Fibroblast of the conjunctiva (primary cell): ENCODE data around the gene ACSL1.
"Not testable (repeated sequence)": the region's sequence is repeated elsewhere in the genome, so short reads cannot be mapped to it uniquely, and the experiment has no call there.

Experiments
- DNase-seq: peaks from one replicate; pipeline ENCODE4 v3.0.0-alpha.2; 2010; ENCODE audit warnings: low read depth

Gene ACSL1

DNA sequence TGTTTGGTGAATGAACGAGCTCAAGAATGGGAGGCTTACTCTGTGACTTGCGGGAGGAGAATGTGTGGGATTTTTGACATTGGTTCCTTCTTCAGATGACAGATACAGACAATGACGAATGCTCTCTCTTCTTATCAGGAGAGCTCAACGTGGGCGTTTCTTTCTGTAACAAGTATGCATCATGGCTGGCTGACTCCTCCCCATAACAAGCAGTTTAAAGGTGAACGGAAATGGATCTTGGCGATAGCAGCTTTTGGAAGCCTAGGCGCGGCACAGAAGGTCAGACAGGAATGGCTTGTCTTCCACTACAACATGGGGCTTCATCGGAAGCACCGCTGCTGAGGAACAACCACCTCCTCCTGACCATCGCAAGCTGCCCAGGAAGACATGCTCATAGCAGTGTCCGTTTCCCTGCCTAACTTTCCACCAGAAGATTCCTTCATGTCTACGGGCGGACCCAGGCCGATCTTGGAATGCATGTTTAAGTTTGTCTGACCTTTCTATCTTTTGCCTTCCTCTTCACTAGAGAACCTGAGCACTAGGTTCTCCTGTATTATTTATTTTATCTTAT lies 18.3 kb upstream of the ACSL1 start:
- no peak for DNase-seq

DNA sequence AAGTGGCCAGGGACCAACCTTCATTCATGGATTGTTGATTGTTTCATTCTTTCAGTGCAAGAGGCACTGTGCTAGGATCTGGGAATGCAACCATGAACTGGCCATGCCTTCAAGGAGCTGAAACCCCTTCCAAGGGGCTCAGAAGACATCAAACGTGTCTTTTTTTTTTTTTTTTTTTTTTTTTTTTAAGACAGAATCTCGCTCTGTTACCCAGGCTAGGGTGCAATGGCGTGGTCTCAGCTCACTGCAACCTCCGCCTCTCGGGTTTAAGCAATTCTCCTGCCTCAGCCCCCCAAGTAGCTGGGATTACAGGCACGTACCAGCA lies 13.3 kb upstream of the ACSL1 start:
- DNase-seq = not testable (repeated sequence)

- no peak for DNase-seq
These were observed 12.7 kb upstream of the ACSL1 start for GRCh38 chr4:184838249-184839074.

- DNase-seq = no peak
These were observed 10.8 kb upstream of the ACSL1 start for GRCh38 chr4:184836613-184837012.

DNA sequence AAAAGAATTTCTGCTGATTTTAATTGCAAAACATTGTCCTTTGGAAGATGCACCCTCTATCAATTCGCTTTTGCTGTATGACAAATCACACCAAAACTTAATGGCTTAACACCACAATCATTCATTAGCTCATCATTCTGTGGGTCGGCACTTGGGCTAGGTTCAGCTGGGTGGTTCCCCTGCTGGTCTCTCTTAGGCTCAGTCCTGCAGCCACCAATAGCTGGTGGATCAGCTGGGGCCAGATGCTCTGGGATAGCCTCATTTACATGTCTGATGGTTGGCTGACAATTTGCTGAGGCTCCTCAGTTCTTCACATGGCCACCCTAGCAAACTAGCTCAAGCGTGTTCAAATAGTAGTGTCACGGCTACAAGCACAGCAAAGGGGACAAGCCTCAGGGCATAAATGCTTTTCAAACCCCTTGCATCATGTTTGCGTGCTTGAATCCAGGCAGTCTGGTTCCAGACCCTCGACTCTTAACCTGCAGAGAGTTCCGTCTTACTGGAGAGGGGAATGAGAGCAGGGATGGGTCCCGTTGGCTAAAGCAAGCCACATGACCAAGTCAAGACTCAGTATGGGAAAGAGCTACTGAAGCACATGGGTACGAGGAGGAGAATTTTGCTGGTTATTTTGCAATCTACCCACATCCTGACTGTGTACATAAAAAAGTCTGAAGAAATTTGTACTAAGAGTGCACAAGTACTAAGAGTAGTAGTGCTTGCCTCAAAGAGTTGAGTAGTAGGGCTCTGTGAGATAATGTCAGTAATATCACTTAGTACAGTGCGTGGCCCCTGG lies 7.5 kb upstream of the ACSL1 start:
- DNase-seq = no peak

DNA sequence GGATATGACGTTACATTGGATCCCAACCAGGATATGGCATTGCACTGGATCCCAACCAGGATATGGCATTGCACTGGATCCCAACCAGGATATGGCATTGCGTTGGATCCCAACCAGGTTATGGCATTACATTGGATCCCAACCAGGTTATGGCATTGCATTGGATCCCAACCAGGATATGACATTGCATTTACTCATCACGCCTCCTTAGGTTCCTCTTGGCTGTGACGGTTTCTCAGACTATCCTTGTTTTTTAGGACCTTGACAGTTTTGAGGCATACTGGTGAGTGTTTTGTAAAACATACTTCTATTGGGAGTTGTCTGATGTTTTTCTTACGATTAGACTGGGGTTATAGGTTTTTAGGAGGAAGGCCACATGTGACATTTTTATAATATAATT lies 5.4 kb upstream of the ACSL1 start:
- no peak for DNase-seq

DNA sequence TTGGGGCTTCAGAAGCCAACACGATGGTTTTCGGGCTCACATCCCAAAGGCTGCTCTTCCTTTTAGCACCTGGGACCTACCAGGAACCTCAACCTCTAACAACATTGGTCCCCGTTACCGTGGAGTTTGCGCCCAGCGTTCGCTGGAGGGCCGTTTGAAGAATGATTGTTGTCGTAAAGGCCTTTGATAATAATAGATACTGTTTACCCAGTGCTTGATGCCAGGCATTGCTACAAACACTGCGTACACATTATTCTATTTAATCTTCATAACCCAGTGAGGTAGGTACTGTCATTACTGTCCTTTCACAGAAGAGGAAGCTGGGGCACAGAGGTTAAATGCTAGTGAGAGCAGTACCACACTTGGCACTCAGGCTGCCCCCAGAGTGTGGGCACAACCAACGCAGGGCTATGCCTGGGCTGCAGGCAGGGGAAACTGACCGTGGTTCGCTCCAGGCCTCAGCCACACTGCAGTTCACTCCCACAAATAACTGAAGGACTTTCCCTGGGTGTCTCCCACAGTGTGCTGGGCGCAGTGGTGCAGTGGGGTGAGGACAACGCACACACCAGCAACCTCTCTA lies 1.0 kb upstream of the ACSL1 start:
- DNase-seq = no peak

DNA sequence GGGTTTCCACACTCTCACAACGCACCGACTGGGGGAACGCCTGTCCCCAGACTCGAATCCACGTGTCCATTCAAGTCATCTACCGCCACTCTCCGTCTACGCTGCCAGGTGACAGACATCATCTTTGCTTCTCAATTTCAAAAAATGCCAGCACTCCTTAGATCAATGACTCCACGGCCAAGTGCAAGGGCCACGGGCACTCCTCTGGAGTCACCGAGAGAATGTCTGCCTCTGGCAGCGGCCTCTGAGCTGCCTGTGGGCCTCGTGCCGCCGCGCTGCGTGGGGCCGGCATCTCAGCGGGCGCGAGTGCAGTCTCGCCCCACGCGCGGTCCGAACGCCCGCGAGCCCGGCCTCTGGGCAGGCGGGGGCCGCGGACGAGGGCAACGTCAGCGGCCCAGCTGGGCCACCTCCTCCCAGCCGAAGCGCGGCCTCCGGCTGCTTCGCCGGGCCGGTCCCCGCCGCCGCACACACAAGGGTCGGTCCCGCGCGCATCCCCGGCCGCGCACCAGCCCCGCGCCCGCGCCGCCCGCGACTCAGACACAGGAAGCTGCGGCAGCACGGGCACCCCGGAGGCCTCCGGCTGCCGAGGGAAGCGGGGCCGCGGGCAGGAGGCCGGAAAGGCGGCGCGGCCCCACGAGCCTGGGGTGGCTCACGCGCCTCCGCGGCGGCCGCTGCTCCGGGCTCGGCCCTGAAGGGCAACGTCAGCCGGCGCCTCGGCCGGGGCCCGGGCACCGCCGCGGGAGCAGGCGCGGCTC lies 450 bp downstream of the ACSL1 start:
- no peak for DNase-seq

DNA sequence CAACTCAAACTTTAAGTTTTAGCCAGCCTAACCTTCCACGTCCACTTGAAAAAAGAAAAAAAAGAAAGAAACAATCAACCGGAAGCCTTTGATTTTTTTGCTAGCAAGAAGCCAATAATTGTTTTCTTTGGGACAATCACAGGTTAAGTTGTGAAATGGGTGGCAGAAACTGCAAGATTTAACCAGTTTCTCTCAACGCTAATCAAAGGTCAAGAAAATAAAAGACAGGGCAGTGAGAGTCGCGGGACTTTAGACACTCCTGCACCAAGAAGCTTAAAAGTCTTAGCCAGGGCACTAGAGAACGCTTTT lies 1.0 kb downstream of the ACSL1 start:
- DNase-seq = no peak

- DNase-seq = no peak
These were observed 1.5 kb downstream of the ACSL1 start for GRCh38 chr4:184824081-184824775.

DNA sequence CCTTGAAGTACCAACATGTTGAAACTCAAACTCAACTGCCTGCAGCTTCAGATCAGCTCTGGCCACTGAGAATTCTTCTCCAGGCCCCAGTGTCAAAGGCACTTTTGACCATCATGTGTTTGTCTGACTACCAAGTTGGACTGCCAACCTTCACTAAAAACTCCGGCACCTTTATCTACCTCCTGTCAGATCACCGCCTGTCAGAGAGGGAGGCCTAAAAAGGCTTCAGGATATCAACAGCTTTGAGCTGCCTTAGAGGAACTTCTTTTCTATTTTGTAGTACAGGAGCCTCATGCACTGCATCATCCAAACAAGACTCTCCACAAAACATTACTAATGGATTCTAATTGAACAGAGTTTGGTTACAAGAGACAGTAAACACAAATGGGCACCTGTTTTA lies 2.8 kb downstream of the ACSL1 start:
- no peak for DNase-seq

GRCh38 chr4:184822356-184822755 lies 3.4 kb downstream of the ACSL1 start:
- DNase-seq = no peak

- DNase-seq = no peak
These were observed 4.5 kb downstream of the ACSL1 start for GRCh38 chr4:184821242-184821641.

DNA sequence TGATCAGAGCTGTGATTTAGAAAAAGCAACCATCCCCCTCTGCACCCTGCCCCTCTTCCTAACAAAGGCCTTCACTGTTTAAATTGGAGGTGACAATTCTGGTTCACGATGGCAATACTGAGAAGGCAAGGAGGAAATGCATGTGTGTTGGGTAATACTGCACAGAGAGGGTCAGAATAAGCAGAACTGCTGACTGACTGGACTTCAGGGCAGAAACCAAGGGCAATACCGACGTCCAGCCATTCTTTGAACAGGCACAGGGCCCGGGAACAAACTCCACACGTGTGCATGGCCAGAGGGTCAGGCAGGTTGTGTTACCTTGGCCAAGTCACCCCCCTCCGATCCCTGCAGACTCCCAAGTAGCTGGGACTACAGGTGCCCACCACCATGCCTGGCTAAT lies 6.0 kb downstream of the ACSL1 start:
- no peak for DNase-seq

DNA sequence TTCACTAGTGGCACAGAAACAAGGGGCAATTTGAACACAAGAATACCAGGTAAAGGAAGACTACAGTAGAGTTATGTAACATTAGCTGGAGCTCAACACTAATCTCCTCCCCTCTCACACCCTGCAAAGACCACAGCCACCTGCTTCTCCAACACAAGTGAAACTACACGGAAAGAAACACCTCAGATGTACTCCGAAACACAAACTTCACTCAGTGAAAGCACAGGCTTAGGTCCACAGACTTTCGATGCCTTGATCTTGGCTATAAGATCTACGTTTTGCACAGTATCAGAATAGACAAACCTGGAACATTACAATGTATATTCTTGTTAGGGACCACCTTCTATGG lies 7.6 kb downstream of the ACSL1 start:
- DNase-seq = no peak

DNA sequence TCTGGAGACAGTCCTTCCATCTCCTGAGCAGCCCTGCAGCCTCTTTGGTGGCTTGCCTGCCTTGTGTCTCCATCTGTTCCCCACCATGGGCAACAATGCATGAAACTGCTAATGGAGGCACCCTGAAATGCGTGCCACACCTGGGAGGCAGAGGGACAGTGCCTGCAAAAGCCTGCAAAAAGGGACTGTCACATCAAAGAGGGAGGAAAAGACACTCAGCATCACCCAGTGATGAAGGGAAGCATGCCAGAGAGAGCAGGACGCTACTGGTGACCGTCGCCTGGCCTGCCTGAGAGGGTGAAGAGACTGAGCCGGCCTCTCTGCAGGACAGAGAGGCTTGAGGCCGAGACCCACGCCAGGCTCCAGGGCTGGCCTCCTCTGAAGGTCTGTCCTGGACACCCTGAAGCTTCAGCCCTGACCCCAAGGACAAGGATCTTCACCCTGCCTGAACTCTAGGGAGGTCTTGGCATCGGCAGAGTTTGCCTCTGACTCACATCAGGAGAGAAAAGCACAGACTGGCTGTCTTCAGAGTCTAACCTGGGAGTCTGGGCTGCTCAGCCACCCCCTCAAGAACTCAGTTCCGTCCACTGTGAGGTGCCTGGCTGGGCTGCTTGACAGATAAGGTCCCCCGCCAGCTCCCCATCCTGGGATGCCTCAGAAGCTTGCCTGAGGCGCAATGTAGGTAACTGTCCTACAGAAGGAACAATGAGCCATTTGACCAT lies 8.1 kb downstream of the ACSL1 start:
- DNase-seq = no peak

DNA sequence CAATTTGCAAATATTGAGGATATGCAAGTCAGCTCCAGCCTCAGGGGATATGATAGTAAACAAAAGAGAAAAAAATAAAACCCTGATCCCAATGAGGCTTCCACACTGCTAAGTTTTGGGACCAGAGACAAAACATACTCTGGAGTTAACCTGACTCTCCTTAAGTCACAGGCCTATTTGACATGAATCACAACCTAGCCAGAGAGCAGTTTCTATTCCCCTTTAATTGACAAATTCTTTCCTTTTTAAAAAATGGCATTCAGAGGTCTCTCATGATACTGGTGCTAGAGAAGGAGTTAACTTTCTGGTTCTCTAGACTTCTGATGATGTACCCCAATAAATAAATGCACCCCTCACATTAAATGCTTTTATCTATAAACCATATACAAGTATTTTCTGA lies 8.8 kb downstream of the ACSL1 start:
- DNase-seq = no peak

- no peak for DNase-seq
These were observed 10.5 kb downstream of the ACSL1 start for GRCh38 chr4:184815046-184815877.

DNA sequence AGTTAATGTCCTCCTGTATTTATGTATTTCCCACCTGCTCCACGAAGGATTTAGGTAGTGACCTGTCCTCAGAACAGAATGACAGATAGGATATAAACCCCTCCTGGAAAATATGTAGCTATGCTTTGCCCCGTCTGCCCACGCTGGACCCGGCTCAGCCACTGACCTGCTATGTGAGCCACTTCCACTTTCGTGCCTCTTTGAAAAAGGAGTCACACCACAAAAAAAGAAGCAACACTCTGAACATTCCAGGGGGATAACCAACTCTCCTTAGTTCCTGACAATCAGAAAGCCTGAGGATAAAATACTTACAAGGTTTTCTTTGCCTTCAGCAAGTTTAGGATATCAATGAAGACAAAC lies 11.1 kb downstream of the ACSL1 start:
- DNase-seq = no peak

GRCh38 chr4:184812651-184813181 lies 13.1 kb downstream of the ACSL1 start:
- DNase-seq = no peak
